ENCODE results near the gene MST1R. TPM values are rescaled to one million over a fixed set of nuclear protein-coding genes. Genes with fewer than 3 reads are reported as not detected.

Gene MST1R
- total and polyA plus RNA-seq, 9 of the 15 experiments (the other 6 are each of a cell fraction or from before 2014, with no cell fraction given) = 1.3 to 10.0 (median 3.8) TPM

DNA sequence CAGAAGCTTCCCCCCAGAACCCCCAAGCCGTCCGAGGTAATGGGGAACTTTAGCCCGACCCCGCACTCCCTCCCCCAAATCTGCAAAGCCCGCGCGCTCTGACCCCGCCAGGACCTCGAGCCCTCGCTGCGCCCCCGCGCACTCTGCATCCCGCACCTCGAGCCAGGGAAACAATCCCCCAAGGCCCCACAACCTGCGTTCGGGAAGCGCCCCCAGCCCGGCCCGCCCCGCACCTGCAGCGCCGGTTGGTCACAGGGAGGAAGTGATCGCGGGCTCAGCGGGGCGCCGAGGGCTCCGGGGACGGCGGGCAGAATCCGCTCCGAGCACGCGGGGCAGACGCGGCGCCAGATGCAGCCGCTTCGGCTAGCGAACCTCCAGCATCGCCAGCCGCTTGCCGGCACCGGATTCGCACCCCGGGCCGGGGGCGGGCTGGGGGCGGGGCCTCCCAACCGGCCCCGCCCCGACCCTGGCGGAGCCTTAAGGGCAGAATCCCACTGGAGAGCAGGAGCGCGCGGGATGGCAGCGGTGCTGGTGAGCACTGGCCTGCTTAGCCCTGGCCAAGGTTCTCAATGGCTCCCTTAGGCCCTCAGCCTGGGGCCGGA is 34.0 kb downstream of the MST1R start, which contains the start of gene CAMKV (continued):
- TF ChIP-seq MGA (IDR thresholded peaks at IDR 0.05) = peak; percentile 15; the same call in 1 of the 2 replicates
- TF ChIP-seq SPI1 (IDR thresholded peaks at IDR 0.05; ENCODE audit: borderline replicate concordance, low read depth, low read length) = peak; percentile 65; the same call in 1 of the 2 replicates
